GM12878 (cell line): ENCODE results near the gene KLHL25. TPM values are rescaled to one million over a fixed set of nuclear protein-coding genes. Genes with fewer than 3 reads are reported as not detected.
A peak's percentile ranks its signal among the peaks of the same experiment; 100 is the strongest.

Source experiments
- CBFB ChIP-seq: IDR thresholded peaks from 2 replicates; pipeline ENCODE4 v1.6.1; 2016; ENCODE audit warnings: antibody characterized with exemption, low read depth
- CHD2 ChIP-seq: IDR thresholded peaks from 2 replicates; pipeline ENCODE4 v1.6.1; 2011; ENCODE audit warnings: low read depth, low read length, improper control_type of control experiment, borderline replicate concordance
- CREM ChIP-seq: IDR thresholded peaks from 2 replicates; pipeline ENCODE4 v1.6.1; 2014; ENCODE audit warnings: antibody characterized with exemption, low read depth
- DPF2 ChIP-seq: fragments of 450-650 bp; IDR thresholded peaks from 2 replicates; pipeline ENCODE4 v1.6.1; 2017; ENCODE audit warnings: mild to moderate bottlenecking
- EED ChIP-seq: sonication (generic); IDR thresholded peaks from 2 replicates; pipeline ENCODE4 v1.6.1; 2016; ENCODE audit warnings: antibody characterized with exemption, low read depth
- FOXK2 ChIP-seq: fragments of 450-650 bp; IDR thresholded peaks from 2 replicates; pipeline ENCODE4 v1.6.1; 2017; ENCODE audit warnings: mild to moderate bottlenecking, moderate library complexity
- GABPA ChIP-seq: IDR thresholded peaks from 2 replicates; pipeline ENCODE4 v1.6.1; 2014; ENCODE audit warnings: antibody characterized with exemption, low read depth, mild to moderate bottlenecking, inconsistent platforms
- JUND ChIP-seq: IDR thresholded peaks from 2 replicates; pipeline ENCODE4 v1.6.1; 2012; ENCODE audit warnings: low read depth, mild to moderate bottlenecking, low read length, improper control_type of control experiment, moderate library complexity
- MTA2 ChIP-seq: fragments of 450-650 bp; IDR thresholded peaks from 2 replicates; pipeline ENCODE4 v1.6.1; 2016; ENCODE audit warnings: low read depth, mild to moderate bottlenecking, moderate library complexity
- NBN ChIP-seq: fragments of 450-650 bp; IDR thresholded peaks from 2 replicates; pipeline ENCODE4 v1.6.1; 2016
- NFYA ChIP-seq: IDR thresholded peaks from 2 replicates; pipeline ENCODE4 v1.6.1; 2011; ENCODE audit warnings: low read depth, mild to moderate bottlenecking, low read length, improper control_type of control experiment, borderline replicate concordance
- PML ChIP-seq: IDR thresholded peaks from 2 replicates; pipeline ENCODE4 v1.6.1; 2012; ENCODE audit warnings: low read length, inconsistent platforms
- RB1 ChIP-seq: fragments of 450-650 bp; formaldehyde crosslinking; IDR thresholded peaks from 2 replicates; pipeline ENCODE4 v1.6.1; 2017; ENCODE audit warnings: mild to moderate bottlenecking, borderline replicate concordance
- RBBP5 ChIP-seq: fragments of 200-600 bp; sonication (generic); conservative IDR thresholded peaks from 2 replicates; pipeline ENCODE4 v1.6.1; 2016
- STAT1 ChIP-seq: fragments of 450-650 bp; conservative IDR thresholded peaks from 2 replicates; pipeline ENCODE4 v1.6.1; 2014; ENCODE audit warnings: antibody characterized with exemption, mild to moderate bottlenecking
- polyA plus RNA-seq, 11 experiments: library from polyadenylated mRNA; depleted of rRNA in 4 of 11; unstranded in 6 of 11; stranded (reverse) in 5 of 11; fragments of >200 nt; fragmentation: Nextera tagmentation in 4 of 11; fragmentation: Illumina TruSeq in 1 of 11; extraction: Ambion mirVana in 4 of 11; extraction: Trizol in 1 of 11; gene quantifications; 1 replicate in 1 of 11; 2 replicates in 10 of 11; pipeline versions ENCODE4 v1.2.1 to v1.2.3, GENCODE V29; 2011 to 2016; ENCODE audit warnings: inconsistent platforms in 2 of 11, missing spikeins in 2 of 11, low read depth in 1 of 11
- total RNA-seq, 4 experiments: library from RNA; depleted of rRNA in 3 of 4; stranded (reverse); fragments of >200 nt in 3 of 4; fragmentation: Illumina TruSeq in 1 of 4; extraction: Trizol in 1 of 4; gene quantifications; 2 replicates each; pipeline versions ENCODE4 v1.2.1 to v1.2.3, GENCODE V29; 2013 to 2021
- TF ChIP-seq, protein P1 (sequence below): fragments of 450-650 bp; formaldehyde crosslinking; IDR thresholded peaks from 2 replicates; pipeline ENCODE4 v1.5.0; 2022; ENCODE audit warnings: mild to moderate bottlenecking, missing genetic modification characterization
- TF ChIP-seq, protein P2 (sequence below): IDR thresholded peaks from 2 replicates; pipeline ENCODE4 v1.6.1; 2012; ENCODE audit warnings: improper control_type of control experiment, low read depth, low read length; ENCODE audit not compliant: insufficient replicate concordance
- TF ChIP-seq, protein P3 (sequence below): fragments of 450-650 bp; conservative IDR thresholded peaks from 2 replicates; pipeline ENCODE4 v1.6.1; 2017; ENCODE audit warnings: mild to moderate bottlenecking, moderate library complexity
- TF ChIP-seq, protein P4 (sequence below): IDR thresholded peaks from 2 replicates; pipeline ENCODE4 v1.6.1; 2011; ENCODE audit warnings: borderline replicate concordance, low read depth, mild to moderate bottlenecking, moderate library complexity, mixed read lengths, low read length; ENCODE audit not compliant: insufficient read depth; ENCODE audit errors: extremely low read length

The KLHL25 gene
- total and polyA plus RNA-seq, 10 of the 15 experiments (the other 5 are each of a cell fraction or from before 2014, with no cell fraction given): 0.04 to 3.0 (median 2.1) TPM; not detected in 1

DNA sequence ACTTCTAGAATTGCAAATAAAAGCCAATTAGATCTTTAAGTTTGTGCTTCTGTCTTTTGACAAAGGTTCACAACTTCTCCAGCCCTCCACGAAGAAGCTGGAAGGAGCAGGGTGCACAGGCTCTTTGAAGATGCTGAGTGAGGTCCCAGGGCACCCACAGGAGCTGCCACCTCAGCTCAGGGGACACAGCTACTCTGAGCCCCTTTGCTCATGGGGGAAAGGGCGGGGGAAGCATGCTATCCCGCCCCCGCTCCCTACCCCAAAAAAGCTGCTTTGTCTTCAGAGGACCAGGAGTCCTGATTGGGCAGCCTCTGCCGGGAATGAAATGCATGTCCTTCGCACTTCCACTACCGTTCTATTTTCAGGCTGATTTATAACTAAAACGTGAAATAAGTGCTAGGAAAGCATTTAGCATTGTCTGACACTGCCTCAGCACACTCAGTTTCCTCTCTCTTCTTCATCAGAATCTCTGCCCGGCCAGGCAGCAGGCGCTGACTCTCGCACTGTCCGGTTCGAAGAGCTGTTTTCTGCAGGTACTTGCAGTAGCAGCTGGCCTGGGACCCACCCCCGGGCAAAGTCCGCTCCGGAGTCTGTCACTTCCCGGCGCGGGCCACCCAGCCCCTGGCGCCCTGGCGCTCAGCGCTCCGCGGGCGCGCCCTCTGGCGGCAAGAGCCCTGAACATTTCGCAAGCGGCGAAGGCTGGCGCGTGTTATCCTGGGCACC, 45.5 kb upstream of the KLHL25 start (continued):
- TF ChIP-seq, protein P1, sequence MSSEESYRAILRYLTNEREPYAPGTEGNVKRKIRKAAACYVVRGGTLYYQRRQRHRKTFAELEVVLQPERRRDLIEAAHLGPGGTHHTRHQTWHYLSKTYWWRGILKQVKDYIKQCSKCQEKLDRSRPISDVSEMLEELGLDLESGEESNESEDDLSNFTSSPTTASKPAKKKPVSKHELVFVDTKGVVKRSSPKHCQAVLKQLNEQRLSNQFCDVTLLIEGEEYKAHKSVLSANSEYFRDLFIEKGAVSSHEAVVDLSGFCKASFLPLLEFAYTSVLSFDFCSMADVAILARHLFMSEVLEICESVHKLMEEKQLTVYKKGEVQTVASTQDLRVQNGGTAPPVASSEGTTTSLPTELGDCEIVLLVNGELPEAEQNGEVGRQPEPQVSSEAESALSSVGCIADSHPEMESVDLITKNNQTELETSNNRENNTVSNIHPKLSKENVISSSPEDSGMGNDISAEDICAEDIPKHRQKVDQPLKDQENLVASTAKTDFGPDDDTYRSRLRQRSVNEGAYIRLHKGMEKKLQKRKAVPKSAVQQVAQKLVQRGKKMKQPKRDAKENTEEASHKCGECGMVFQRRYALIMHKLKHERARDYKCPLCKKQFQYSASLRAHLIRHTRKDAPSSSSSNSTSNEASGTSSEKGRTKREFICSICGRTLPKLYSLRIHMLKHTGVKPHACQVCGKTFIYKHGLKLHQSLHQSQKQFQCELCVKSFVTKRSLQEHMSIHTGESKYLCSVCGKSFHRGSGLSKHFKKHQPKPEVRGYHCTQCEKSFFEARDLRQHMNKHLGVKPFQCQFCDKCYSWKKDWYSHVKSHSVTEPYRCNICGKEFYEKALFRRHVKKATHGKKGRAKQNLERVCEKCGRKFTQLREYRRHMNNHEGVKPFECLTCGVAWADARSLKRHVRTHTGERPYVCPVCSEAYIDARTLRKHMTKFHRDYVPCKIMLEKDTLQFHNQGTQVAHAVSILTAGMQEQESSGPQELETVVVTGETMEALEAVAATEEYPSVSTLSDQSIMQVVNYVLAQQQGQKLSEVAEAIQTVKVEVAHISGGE (CRISPR knock-in tag): no peak
- TF ChIP-seq NBN: no peak
- no peak for TF ChIP-seq RBBP5
- TF ChIP-seq MTA2: no peak
- TF ChIP-seq FOXK2: no peak
- no peak for TF ChIP-seq STAT1
- 0 out of 2 replicates have a peak, but pooled peaks have one; percentile 41 for TF ChIP-seq DPF2
- TF ChIP-seq, protein P2, sequence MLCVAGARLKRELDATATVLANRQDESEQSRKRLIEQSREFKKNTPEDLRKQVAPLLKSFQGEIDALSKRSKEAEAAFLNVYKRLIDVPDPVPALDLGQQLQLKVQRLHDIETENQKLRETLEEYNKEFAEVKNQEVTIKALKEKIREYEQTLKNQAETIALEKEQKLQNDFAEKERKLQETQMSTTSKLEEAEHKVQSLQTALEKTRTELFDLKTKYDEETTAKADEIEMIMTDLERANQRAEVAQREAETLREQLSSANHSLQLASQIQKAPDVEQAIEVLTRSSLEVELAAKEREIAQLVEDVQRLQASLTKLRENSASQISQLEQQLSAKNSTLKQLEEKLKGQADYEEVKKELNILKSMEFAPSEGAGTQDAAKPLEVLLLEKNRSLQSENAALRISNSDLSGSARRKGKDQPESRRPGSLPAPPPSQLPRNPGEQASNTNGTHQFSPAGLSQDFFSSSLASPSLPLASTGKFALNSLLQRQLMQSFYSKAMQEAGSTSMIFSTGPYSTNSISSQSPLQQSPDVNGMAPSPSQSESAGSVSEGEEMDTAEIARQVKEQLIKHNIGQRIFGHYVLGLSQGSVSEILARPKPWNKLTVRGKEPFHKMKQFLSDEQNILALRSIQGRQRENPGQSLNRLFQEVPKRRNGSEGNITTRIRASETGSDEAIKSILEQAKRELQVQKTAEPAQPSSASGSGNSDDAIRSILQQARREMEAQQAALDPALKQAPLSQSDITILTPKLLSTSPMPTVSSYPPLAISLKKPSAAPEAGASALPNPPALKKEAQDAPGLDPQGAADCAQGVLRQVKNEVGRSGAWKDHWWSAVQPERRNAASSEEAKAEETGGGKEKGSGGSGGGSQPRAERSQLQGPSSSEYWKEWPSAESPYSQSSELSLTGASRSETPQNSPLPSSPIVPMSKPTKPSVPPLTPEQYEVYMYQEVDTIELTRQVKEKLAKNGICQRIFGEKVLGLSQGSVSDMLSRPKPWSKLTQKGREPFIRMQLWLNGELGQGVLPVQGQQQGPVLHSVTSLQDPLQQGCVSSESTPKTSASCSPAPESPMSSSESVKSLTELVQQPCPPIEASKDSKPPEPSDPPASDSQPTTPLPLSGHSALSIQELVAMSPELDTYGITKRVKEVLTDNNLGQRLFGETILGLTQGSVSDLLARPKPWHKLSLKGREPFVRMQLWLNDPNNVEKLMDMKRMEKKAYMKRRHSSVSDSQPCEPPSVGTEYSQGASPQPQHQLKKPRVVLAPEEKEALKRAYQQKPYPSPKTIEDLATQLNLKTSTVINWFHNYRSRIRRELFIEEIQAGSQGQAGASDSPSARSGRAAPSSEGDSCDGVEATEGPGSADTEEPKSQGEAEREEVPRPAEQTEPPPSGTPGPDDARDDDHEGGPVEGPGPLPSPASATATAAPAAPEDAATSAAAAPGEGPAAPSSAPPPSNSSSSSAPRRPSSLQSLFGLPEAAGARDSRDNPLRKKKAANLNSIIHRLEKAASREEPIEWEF: no peak
- TF ChIP-seq, protein P3, sequence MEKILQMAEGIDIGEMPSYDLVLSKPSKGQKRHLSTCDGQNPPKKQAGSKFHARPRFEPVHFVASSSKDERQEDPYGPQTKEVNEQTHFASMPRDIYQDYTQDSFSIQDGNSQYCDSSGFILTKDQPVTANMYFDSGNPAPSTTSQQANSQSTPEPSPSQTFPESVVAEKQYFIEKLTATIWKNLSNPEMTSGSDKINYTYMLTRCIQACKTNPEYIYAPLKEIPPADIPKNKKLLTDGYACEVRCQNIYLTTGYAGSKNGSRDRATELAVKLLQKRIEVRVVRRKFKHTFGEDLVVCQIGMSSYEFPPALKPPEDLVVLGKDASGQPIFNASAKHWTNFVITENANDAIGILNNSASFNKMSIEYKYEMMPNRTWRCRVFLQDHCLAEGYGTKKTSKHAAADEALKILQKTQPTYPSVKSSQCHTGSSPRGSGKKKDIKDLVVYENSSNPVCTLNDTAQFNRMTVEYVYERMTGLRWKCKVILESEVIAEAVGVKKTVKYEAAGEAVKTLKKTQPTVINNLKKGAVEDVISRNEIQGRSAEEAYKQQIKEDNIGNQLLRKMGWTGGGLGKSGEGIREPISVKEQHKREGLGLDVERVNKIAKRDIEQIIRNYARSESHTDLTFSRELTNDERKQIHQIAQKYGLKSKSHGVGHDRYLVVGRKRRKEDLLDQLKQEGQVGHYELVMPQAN: 0 out of 2 replicates have a peak, but pooled peaks have one; percentile 28
- TF ChIP-seq, protein P4, sequence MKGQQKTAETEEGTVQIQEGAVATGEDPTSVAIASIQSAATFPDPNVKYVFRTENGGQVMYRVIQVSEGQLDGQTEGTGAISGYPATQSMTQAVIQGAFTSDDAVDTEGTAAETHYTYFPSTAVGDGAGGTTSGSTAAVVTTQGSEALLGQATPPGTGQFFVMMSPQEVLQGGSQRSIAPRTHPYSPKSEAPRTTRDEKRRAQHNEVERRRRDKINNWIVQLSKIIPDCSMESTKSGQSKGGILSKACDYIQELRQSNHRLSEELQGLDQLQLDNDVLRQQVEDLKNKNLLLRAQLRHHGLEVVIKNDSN: no peak
- no peak for TF ChIP-seq NFYA
- no peak for TF ChIP-seq EED
- TF ChIP-seq CBFB: no peak
- TF ChIP-seq GABPA: no peak
- no peak for TF ChIP-seq CHD2
- no peak for TF ChIP-seq PML
- peak; percentile 77; the same call in 1 of the 2 replicates for TF ChIP-seq RB1
- no peak for TF ChIP-seq JUND
- no peak for TF ChIP-seq CREM
